Bronchus fibroblast of lung (primary cell): Measurements from ENCODE around the gene FAAH. TPM values are rescaled to one million over a fixed set of nuclear protein-coding genes. Genes with fewer than 3 reads are reported as not detected.

ENCODE experiments used
- total RNA-seq: library from RNA; depleted of rRNA; stranded (reverse); fragments of >200 nt; gene quantifications from 2 replicates; pipeline ENCODE4 v1.2.3, GENCODE V29; 2015

The FAAH gene
- 1.0 TPM in 2 replicates for total RNA-seq

DNA sequence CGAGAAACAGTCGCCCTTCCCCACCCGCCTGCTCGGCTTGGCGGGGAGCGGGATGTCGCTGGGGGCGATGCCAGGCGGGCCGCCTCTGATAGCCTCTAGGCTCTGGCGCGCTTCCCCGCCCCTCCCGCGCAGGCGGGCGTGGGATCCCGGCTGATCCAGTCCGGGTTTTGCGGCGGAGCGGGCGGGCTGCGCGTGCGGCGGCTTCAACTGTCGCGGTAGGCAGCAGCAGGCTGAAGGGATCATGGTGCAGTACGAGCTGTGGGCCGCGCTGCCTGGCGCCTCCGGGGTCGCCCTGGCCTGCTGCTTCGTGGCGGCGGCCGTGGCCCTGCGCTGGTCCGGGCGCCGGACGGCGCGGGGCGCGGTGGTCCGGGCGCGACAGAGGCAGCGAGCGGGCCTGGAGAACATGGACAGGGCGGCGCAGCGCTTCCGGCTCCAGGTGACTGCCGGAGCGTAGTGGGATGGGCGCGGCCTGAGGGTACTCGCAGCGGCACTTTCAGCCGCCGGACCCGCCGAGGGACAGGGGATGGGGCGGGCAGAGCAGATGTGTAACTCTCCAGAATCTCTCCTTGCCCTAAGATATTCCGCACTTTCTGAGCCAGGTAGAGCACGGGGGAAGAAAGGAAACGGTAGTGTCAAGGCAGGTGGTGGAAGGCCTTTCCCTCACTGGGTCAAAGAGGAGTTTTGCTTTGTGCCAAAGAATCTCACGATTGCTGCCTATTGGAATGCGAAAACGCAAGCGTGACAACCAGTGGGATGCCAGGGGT is at the start of gene FAAH:
Gene FAAH, plus strand, starts transcription at position 210 of the 764 bp plus-strand sequence. Its CDS starts 32 bp downstream, at position 242.

Other genes with a start within 250 kb of the FAAH start
- gene TSPAN1, start 219.2 kb upstream of the FAAH start, total RNA-seq = 0.89 and 1.0 TPM in 2 replicates
- gene P3R3URF, start 217.8 kb upstream of the FAAH start, total RNA-seq = not detected in 2 replicates
- 62.2 and 67.9 TPM in 2 replicates for gene POMGNT1, start 195.9 kb upstream of the FAAH start, total RNA-seq
- 3.4 and 4.2 TPM in 2 replicates for gene LURAP1, start 191.0 kb upstream of the FAAH start, total RNA-seq
- gene RAD54L, start 146.6 kb upstream of the FAAH start, total RNA-seq = 11.6 and 13.4 TPM in 2 replicates
- gene LRRC41, start 90.7 kb upstream of the FAAH start, total RNA-seq = 91.6 and 108 TPM in 2 replicates
- 507 and 539 TPM in 2 replicates for gene UQCRH, start 90.6 kb upstream of the FAAH start, total RNA-seq
- gene NSUN4, start 53.5 kb upstream of the FAAH start, total RNA-seq = 13.5 and 14.3 TPM in 2 replicates
- gene DMBX1, start 95.5 kb downstream of the FAAH start, total RNA-seq = not detected in 2 replicates
- not detected in 2 replicates for gene KNCN, start 157.3 kb downstream of the FAAH start, total RNA-seq
- gene MKNK1, start 210.0 kb downstream of the FAAH start, total RNA-seq = 9.6 and 14.4 TPM in 2 replicates
- 4.4 and 4.8 TPM in 2 replicates for gene MOB3C, start 222.5 kb downstream of the FAAH start, total RNA-seq